ENCODE results near the gene SETBP1. TPM values are rescaled to one million over a fixed set of nuclear protein-coding genes. Genes with fewer than 3 reads are reported as not detected.

SETBP1 gene
- total RNA-seq, 4 donors from 2014 or later: 16.2 to 33.6 (median 24.4) TPM

- no peak for DNase-seq
- 0 to 27% methylated on average over 1 of the region's 1 CpG for WGBS, 2 donors (ENCODE audit: low coverage in 1 of 2)
- H3K4me1 ChIP-seq: peaks cover 15 to 40% (median 28%) of the 10 kb centered on the region in 4 donors
- no peaks in the 10 kb centered on the region for H3K9me3 ChIP-seq
- H3K36me3 ChIP-seq: no peaks in the 10 kb centered on the region
- H3K27ac ChIP-seq: peak overlapping the region; percentile 3 to 21 (median 14)
- no peak for TF ChIP-seq EP300 (IDR thresholded peaks at IDR 0.05; ENCODE audit: low read depth)
- TF ChIP-seq POLR2AphosphoS5 (IDR thresholded peaks at IDR 0.05): no peak
- TF ChIP-seq CTCF (IDR thresholded peaks at IDR 0.05): no peak
- intact Hi-C loops (cut with DNase I; ENCODE audit: low total_unique reads): no loop called here
- no peaks in the 10 kb centered on the region for H3K27me3 ChIP-seq
- in situ Hi-C loops (cut with MboI; ENCODE audit: low pct_ligation_motif_present in 1 of 4, low pct_unique_long_range_greater_than_20kb in 1 of 4, low sequenced_read_pairs in 3 of 4): no loop called here
- H3K4me3 ChIP-seq: no peak overlapping the region
Measured at GRCh38 chr18:44830581-44830980, 149.9 kb downstream of the SETBP1 start.

- in situ Hi-C loops (cut with MboI; ENCODE audit: low pct_ligation_motif_present in 1 of 4, low pct_unique_long_range_greater_than_20kb in 1 of 4, low sequenced_read_pairs in 3 of 4): no loop called here
- H3K9me3 ChIP-seq: no peaks in the 10 kb centered on the region
- DNase-seq: no peak
Measured at GRCh38 chr18:44833786-44834185, 153.1 kb downstream of the SETBP1 start.

GRCh38 chr18:44834867-44835469 is 154.3 kb downstream of the SETBP1 start:
- H3K36me3 ChIP-seq: no peaks in the 10 kb centered on the region
- intact Hi-C loops (cut with DNase I; ENCODE audit: low total_unique reads): no loop called here
- H3K27me3 ChIP-seq: no peaks in the 10 kb centered on the region
- 58 to 83% methylated on average over 4 to 5 of the region's 5 CpGs for WGBS, 2 donors (ENCODE audit: low coverage in 1 of 2)
- H3K9me3 ChIP-seq: no peaks in the 10 kb centered on the region
- H3K4me1 ChIP-seq: peaks cover 19 to 45% (median 27%) of the 10 kb centered on the region in 4 donors
- in situ Hi-C loops (cut with MboI; ENCODE audit: low pct_ligation_motif_present in 1 of 4, low pct_unique_long_range_greater_than_20kb in 1 of 4, low sequenced_read_pairs in 3 of 4): no loop called here
- no peak overlapping the region for H3K4me3 ChIP-seq
- peak overlapping the region in 2 of 4 donors; percentile 18 to 41 for H3K27ac ChIP-seq
- TF ChIP-seq EP300 (IDR thresholded peaks at IDR 0.05; ENCODE audit: low read depth): no peak
- TF ChIP-seq CTCF (IDR thresholded peaks at IDR 0.05): no peak
- TF ChIP-seq POLR2AphosphoS5 (IDR thresholded peaks at IDR 0.05): no peak
- no peak for TF ChIP-seq POLR2A (IDR thresholded peaks at IDR 0.05)
- no peak for DNase-seq

More at GRCh38 chr18:44833786-44834185, 153.1 kb downstream of the SETBP1 start:
- WGBS, 2 donors (ENCODE audit: low coverage in 1 of 2): 95 to 100% methylated on average over 2 of the region's 2 CpGs
- H3K36me3 ChIP-seq: no peaks in the 10 kb centered on the region
- no peak overlapping the region for H3K27ac ChIP-seq
- TF ChIP-seq POLR2A (IDR thresholded peaks at IDR 0.05): no peak
- TF ChIP-seq POLR2AphosphoS5 (IDR thresholded peaks at IDR 0.05): no peak
- no peak for TF ChIP-seq EP300 (IDR thresholded peaks at IDR 0.05; ENCODE audit: low read depth)
- TF ChIP-seq CTCF (IDR thresholded peaks at IDR 0.05): no peak
- no peak overlapping the region for H3K4me3 ChIP-seq
- peaks cover 10 to 33% (median 15%) of the 10 kb centered on the region in 4 donors for H3K4me1 ChIP-seq
- H3K27me3 ChIP-seq: no peaks in the 10 kb centered on the region
- intact Hi-C loops (cut with DNase I; ENCODE audit: low total_unique reads): no loop called here

GRCh38 chr18:44835703-44836102 is 155.0 kb downstream of the SETBP1 start:
- no peaks in the 10 kb centered on the region for H3K27me3 ChIP-seq
- no peak for TF ChIP-seq POLR2AphosphoS5 (IDR thresholded peaks at IDR 0.05)
- no peak for TF ChIP-seq CTCF (IDR thresholded peaks at IDR 0.05)
- TF ChIP-seq POLR2A (IDR thresholded peaks at IDR 0.05): no peak
- no peak for TF ChIP-seq EP300 (IDR thresholded peaks at IDR 0.05; ENCODE audit: low read depth)
- peaks cover 23 to 46% (median 28%) of the 10 kb centered on the region in 4 donors for H3K4me1 ChIP-seq
- no peak overlapping the region for H3K4me3 ChIP-seq
- DNase-seq: no peak
- no peaks in the 10 kb centered on the region for H3K36me3 ChIP-seq
- intact Hi-C loops (cut with DNase I; ENCODE audit: low total_unique reads): no loop called here
- 53 to 64% methylated on average over 6 of the region's 6 CpGs for WGBS, 2 donors (ENCODE audit: low coverage in 1 of 2)
- H3K27ac ChIP-seq: peak overlapping the region in 2 of 4 donors; percentile 18 to 41
- in situ Hi-C loops (cut with MboI; ENCODE audit: low pct_ligation_motif_present in 1 of 4, low pct_unique_long_range_greater_than_20kb in 1 of 4, low sequenced_read_pairs in 3 of 4): no loop called here
- H3K9me3 ChIP-seq: no peaks in the 10 kb centered on the region
